Upper lobe of left lung (tissue), 4 donors: ENCODE measurements around the gene RTN4.

ENCODE experiments used
- CTCF ChIP-seq, 6 experiments: fragments of 450-650 bp in 4 of 6; fragments of 200-600 bp in 2 of 6; sonication (generic) in 2 of 6; IDR thresholded peaks; one replicate each; pipeline ENCODE4 v1.5.1; 2016 to 2019; ENCODE audit warnings: antibody characterized with exemption in 6 of 6
- EP300 ChIP-seq, 4 donors: sonication (generic); formaldehyde crosslinking; IDR thresholded peaks; one replicate each; pipeline ENCODE4 v1.5.1; 2017; ENCODE audit warnings: antibody characterized with exemption in 4 of 4, control low read depth in 2 of 4
- POLR2A ChIP-seq, 4 donors: fragments of 450-650 bp; IDR thresholded peaks; one replicate each; pipeline ENCODE4 v1.5.1; 2016 to 2017; ENCODE audit warnings: antibody characterized with exemption in 4 of 4, mild to moderate bottlenecking in 2 of 4
- POLR2AphosphoS5 ChIP-seq, 2 donors: sonication (generic); formaldehyde crosslinking; IDR thresholded peaks; one replicate each; pipeline ENCODE4 v1.5.1; 2017; ENCODE audit warnings: antibody characterized with exemption in 2 of 2

GRCh38 chr2:54945391-54946219 lies 104.6 kb downstream of the RTN4 start:
- TF ChIP-seq CTCF (IDR thresholded peaks at IDR 0.05): no peak
- TF ChIP-seq POLR2AphosphoS5 (IDR thresholded peaks at IDR 0.05): no peak
- TF ChIP-seq EP300 (IDR thresholded peaks at IDR 0.05): no peak
- peak in 1 of 4 donors; percentile 14 for TF ChIP-seq POLR2A (IDR thresholded peaks at IDR 0.05)
